Activated B cell treated with CpG ODN at 0.5 μM for 24 hours (primary cell): ENCODE results near the gene OPRM1. TPM values are rescaled to one million over a fixed set of nuclear protein-coding genes. Genes with fewer than 3 reads are reported as not detected.

Experiments used
- ATAC-seq: fragments of 200-7000 bp; cut with Tn5 transposase; one replicate; pipeline ENCODE4 v1.10.0; 2021; ENCODE audit warnings: low read depth, mild to moderate bottlenecking, moderate library complexity
- CTCF ChIA-PET: fragments of 350-600 bp; sonication (Branson Sonifier 250); formaldehyde crosslinking; loops from one replicate; lab custom pipeline; 2021; ENCODE audit warnings: antibody characterized with exemption; lab: Charles Lee
- POLR2A ChIA-PET: fragments of 350-600 bp; sonication (Branson Sonifier 250); formaldehyde crosslinking; loops from one replicate; lab custom pipeline; 2021; ENCODE audit warnings: antibody characterized with exemption; lab: Charles Lee
- DNase-seq: peaks from one replicate; pipeline ENCODE4 v3.0.0; 2022
- H3K27ac Mint-ChIP-seq: one replicate; pipeline ENCODE4 v1.8.0; 2020; ENCODE audit warnings: mixed read lengths
- H3K27me3 Mint-ChIP-seq: one replicate; pipeline ENCODE4 v1.8.0; 2021; ENCODE audit warnings: mixed read lengths
- H3K36me3 Mint-ChIP-seq: one replicate; pipeline ENCODE4 v1.8.0; 2021; ENCODE audit warnings: low read depth, mixed read lengths
- H3K4me1 Mint-ChIP-seq: one replicate; pipeline ENCODE4 v1.8.0; 2021; ENCODE audit warnings: mixed read lengths
- H3K4me3 Mint-ChIP-seq: one replicate; pipeline ENCODE4 v1.8.0; 2020; ENCODE audit warnings: mild to moderate bottlenecking, mixed read lengths
- H3K9me3 Mint-ChIP-seq: one replicate; pipeline ENCODE4 v1.8.0; 2020; ENCODE audit warnings: mixed read lengths
- intact Hi-C: fragments of 100-400 bp; cut with micrococcal nuclease; formaldehyde crosslinking; loops from one replicate; pipeline ENCODE4 v1.15.1; 2024
- total RNA-seq: library from RNA; stranded (reverse); gene quantifications from 2 replicates; pipeline ENCODE4 v1.2.3, GENCODE V29; 2022
- TF ChIP-seq, protein P1 (sequence below): fragments of 200-600 bp; IDR thresholded peaks from one replicate; pipeline ENCODE4 v1.8.0; 2022; ENCODE audit warnings: antibody characterized with exemption, mild to moderate bottlenecking

OPRM1 gene
- total RNA-seq, 1 donor from 2014 or later = not detected

DNA sequence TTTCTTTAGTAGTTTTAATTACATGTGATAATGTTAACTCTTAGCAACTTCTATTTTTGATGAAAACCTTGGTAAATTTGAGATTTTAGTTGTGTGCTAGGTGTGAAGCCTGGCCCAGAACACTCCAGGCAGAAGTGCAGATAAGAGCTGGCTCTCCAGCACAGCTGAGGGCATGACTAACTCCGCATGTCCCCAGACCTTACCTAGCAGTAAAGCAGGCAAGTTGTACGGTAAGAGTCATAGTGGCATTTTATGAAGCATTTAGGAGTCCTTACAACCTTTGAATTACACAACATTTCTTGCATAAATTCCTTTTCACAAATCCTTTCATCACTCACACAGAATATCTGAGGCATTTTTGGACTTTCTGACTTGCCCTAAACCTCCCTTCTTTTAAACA is 67.2 kb downstream of the OPRM1 start:
- TF ChIP-seq, protein P1, sequence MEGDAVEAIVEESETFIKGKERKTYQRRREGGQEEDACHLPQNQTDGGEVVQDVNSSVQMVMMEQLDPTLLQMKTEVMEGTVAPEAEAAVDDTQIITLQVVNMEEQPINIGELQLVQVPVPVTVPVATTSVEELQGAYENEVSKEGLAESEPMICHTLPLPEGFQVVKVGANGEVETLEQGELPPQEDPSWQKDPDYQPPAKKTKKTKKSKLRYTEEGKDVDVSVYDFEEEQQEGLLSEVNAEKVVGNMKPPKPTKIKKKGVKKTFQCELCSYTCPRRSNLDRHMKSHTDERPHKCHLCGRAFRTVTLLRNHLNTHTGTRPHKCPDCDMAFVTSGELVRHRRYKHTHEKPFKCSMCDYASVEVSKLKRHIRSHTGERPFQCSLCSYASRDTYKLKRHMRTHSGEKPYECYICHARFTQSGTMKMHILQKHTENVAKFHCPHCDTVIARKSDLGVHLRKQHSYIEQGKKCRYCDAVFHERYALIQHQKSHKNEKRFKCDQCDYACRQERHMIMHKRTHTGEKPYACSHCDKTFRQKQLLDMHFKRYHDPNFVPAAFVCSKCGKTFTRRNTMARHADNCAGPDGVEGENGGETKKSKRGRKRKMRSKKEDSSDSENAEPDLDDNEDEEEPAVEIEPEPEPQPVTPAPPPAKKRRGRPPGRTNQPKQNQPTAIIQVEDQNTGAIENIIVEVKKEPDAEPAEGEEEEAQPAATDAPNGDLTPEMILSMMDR = no peak
- intact Hi-C loops = no loop called here

DNA sequence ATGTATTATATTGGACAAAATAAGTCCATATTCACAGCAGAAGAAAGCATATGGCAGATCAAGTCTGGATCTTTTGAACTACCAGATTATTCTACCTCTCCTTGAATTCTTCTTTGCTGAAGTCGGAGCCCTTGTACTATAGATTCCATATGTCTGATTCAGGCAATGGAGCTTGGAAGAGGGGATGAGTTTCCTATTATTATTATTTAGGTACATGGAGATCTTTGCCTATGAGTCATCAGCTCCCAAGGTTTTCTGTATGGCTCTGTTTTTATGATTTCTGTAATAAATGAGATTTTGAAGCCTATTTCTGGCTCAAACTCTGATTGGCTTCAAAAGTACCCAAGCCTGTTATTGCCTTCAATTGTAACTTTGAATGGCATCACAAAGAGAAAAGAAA is 72.0 kb downstream of the OPRM1 start:
- no peaks in the 10 kb centered on the region for H3K27me3 Mint-ChIP-seq
- ChIA-PET POLR2A (no interaction called here), CTCF (no interaction called here)
- no peak overlapping the region for H3K4me3 Mint-ChIP-seq
- ATAC-seq (no peak), DNase-seq (no peak)
- H3K9me3 Mint-ChIP-seq = no peaks in the 10 kb centered on the region
- no peaks in the 10 kb centered on the region for H3K4me1 Mint-ChIP-seq
- no peaks in the 10 kb centered on the region for H3K36me3 Mint-ChIP-seq
- intact Hi-C loops = no loop called here
- H3K27ac Mint-ChIP-seq = no peak overlapping the region
- TF ChIP-seq, protein P1 = no peak

More for the DNA sequence above, 67.2 kb downstream of the OPRM1 start:
- H3K27ac Mint-ChIP-seq = no peak overlapping the region
- no peaks in the 10 kb centered on the region for H3K36me3 Mint-ChIP-seq
- no peaks in the 10 kb centered on the region for H3K9me3 Mint-ChIP-seq
- ChIA-PET CTCF (no interaction called here), POLR2A (no interaction called here)
- DNase-seq (no peak), ATAC-seq (no peak)
- H3K27me3 Mint-ChIP-seq = no peaks in the 10 kb centered on the region
- H3K4me3 Mint-ChIP-seq = no peak overlapping the region
- H3K4me1 Mint-ChIP-seq = no peaks in the 10 kb centered on the region

DNA sequence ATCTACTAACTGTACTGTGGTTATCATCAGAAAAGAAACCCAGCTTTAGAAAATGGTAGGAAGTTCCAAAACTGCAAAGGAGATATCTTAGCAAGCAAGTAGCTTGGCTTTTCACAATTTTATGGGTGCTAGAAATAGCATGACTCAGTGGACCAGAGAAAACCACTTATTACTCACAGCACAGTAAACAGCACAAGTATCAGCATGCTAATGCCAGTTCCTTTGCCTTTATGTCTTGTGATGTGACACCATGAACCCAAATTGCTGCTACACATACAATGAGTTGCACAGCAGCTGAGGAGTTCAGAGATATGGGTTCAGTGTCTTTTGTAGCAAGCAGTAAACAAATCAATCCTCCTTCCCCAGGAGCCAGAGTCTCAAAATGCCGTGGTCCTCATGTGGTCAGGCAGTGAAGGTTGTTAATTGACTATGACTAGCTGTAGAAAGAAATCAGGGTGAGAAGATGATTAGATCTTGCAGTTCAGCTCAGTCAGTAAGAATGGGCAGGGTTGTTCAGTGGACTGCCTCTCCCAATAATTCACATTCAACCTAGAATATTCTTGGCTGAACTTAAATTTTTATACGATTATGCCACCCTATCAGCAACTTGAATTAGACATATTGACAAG is 73.3 kb downstream of the OPRM1 start:
- ChIA-PET POLR2A (no interaction called here), CTCF (no interaction called here)
- ATAC-seq (no peak), DNase-seq (no peak)
- TF ChIP-seq, protein P1 = no peak
- Mint-ChIP-seq H3K4me1 (no peaks in the 10 kb centered on the region), H3K27me3 (no peaks in the 10 kb centered on the region), H3K36me3 (no peaks in the 10 kb centered on the region), H3K9me3 (no peaks in the 10 kb centered on the region), H3K4me3 (no peak overlapping the region), H3K27ac (no peak overlapping the region)
- intact Hi-C loops = no loop called here

DNA sequence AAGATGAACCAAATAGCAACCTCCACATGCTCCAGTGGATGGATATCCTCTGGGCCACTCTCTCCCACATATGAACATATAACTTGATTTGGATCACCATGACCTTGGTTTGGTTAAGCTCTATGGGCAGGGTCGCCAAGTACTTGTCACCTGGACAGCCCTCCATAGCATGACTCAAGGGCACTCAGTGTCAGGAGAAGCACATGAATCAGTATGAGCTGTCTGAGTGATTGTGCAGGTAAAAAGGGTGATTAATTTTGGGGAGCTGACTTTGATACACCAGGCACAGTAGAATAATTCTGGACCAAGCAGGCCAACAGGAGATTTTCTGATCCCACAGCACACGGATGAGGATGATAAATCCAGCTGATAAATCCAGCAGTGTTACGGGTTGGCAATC is 74.4 kb downstream of the OPRM1 start:
- CTCF ChIA-PET = no interaction called here

DNA sequence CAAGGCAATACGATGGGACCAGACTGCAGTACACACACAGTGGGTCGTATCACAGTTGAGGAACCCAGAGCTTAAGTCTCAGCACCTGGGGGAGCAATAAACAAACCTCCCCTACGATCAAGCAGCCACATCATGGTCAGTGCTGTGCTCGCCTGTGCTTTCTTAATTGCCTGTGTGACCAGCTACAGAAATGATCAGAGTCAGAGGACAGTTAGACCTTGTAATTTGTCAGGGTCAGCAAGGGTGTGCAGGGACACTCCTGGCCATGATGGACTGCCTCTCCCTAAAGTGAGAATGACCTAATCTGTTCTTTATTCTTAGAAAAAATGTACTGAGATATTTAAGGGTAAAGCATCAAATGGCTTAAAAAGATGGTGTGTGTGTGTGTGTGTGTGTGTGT is 78.4 kb downstream of the OPRM1 start:
- POLR2A ChIA-PET = no interaction called here
- no peaks in the 10 kb centered on the region for H3K36me3 Mint-ChIP-seq
- ATAC-seq = no peak
- CTCF ChIA-PET = no interaction called here
- TF ChIP-seq, protein P1 = no peak
- H3K27me3 Mint-ChIP-seq = peaks cover 2% of the 10 kb centered on the region
- no peak overlapping the region for H3K4me3 Mint-ChIP-seq
- H3K9me3 Mint-ChIP-seq = no peaks in the 10 kb centered on the region
- H3K27ac Mint-ChIP-seq = no peak overlapping the region
- DNase-seq = no peak
- H3K4me1 Mint-ChIP-seq = no peaks in the 10 kb centered on the region
- intact Hi-C loops = no loop called here

More for the DNA sequence above, 74.4 kb downstream of the OPRM1 start:
- intact Hi-C loops = no loop called here
- DNase-seq (no peak), ATAC-seq (no peak)
- H3K27ac Mint-ChIP-seq = no peak overlapping the region
- no peaks in the 10 kb centered on the region for H3K9me3 Mint-ChIP-seq
- H3K4me1 Mint-ChIP-seq = no peaks in the 10 kb centered on the region
- POLR2A ChIA-PET = no interaction called here
- H3K36me3 Mint-ChIP-seq = no peaks in the 10 kb centered on the region
- H3K27me3 Mint-ChIP-seq = no peaks in the 10 kb centered on the region
- no peak overlapping the region for H3K4me3 Mint-ChIP-seq
- TF ChIP-seq, protein P1 = no peak
